GM19193 (cell line): Measurements from ENCODE around the gene IPO5.

ENCODE experiments used
- POLR2A ChIP-seq: IDR thresholded peaks from 4 replicates; pipeline ENCODE4 v1.6.1; 2011; ENCODE audit not compliant: insufficient read depth, insufficient read length; ENCODE audit errors: extremely low read depth

Gene IPO5

DNA sequence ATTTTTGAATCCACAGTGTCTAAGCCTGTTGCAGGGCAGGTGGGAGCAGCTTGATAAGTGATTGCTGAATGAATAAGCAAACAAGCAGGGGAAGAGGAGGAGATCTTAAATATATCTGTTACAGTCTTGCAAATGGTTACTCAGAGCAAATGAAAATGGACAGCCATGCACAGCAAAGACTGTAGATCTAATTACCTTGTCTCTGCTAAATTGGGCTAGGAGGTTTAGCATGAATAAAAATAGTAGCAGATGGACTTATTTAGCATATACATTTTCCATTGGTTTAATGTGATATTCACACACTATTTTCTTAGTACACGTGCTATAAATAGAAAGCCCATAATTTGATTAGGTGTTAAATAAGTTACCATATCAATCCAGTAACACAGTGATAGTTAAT lies 116.5 kb downstream of the IPO5 start:
- no peak for TF ChIP-seq POLR2A

DNA sequence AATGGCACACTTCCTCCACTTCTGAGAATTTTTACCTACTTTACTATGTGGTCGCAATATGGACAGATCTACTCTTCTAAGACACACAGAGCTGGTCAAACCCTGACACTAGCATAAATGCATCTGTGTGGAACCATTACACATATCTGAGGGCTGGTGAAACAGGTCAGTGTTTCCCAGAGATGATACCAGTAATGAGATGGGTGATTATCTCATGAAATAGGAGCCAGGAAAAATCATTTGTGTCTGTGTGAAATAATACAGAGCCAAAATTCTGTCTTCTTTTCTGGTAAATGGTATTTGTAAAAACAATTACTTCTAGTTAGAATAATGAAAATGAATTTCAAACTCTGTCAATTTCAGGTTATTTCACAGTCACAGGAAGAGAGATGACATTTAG lies 117.8 kb downstream of the IPO5 start:
- TF ChIP-seq POLR2A: no peak

DNA sequence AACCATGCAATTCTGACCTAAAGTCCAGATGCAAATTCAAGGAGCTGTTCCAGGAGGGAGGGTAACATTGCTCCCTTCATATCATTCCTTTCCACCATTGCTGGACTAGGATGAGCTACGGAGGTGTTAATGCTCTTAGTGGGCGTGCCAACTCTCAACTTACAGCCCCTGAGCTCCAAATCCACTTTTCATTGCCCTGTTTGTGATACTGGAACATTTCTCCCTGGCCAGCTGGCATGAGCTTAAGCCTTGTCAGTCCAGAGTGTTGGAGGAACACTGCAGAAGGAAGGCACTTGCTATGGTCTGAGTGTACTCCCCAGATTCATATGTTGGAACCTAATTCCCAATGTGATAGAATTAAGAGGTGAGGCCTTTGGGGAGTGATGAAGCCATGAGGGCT lies 119.0 kb downstream of the IPO5 start:
- TF ChIP-seq POLR2A: no peak
